Thyroid gland (tissue), 4 donors: Measurements from ENCODE around the gene SLC24A3. TPM values are rescaled to one million over a fixed set of nuclear protein-coding genes. Genes with fewer than 3 reads are reported as not detected.

Experiments
- DNase-seq, 2 donors: peaks; one replicate each; pipeline ENCODE4 v3.0.0-alpha.2; 2019
- H3K27ac ChIP-seq, 3 donors: fragments of 200-600 bp; sonication (generic); 1 replicate in 2 of 3; 2 replicates in 1 of 3; pipeline ENCODE4 v1.5.1; 2016 to 2019; ENCODE audit warnings: mild to moderate bottlenecking in 1 of 3, moderate library complexity in 1 of 3
- H3K27me3 ChIP-seq: fragments of 200-600 bp; sonication (generic); one replicate; pipeline ENCODE4 v1.5.1; 2019
- H3K36me3 ChIP-seq, 2 donors: fragments of 200-600 bp; sonication (generic); one replicate each; pipeline ENCODE4 v1.5.1; 2016 to 2019
- H3K4me1 ChIP-seq, 2 donors: fragments of 200-600 bp; sonication (generic); one replicate each; pipeline ENCODE4 v1.5.1; 2017 to 2019
- H3K4me3 ChIP-seq, 3 donors: fragments of 200-600 bp; sonication (generic); replicated peaks in 1 of 3; 1 replicate in 2 of 3; 2 replicates in 1 of 3; pipeline ENCODE4 v1.5.1; 2016; ENCODE audit warnings: mild to moderate bottlenecking in 1 of 3
- H3K9me3 ChIP-seq: fragments of 200-600 bp; sonication (generic); one replicate; pipeline ENCODE4 v1.5.1; 2017
- POLR2A ChIP-seq, 2 donors: fragments of 450-650 bp; IDR thresholded peaks; one replicate each; pipeline ENCODE4 v1.6.1; 2017; ENCODE audit warnings: antibody characterized with exemption in 2 of 2, mild to moderate bottlenecking in 2 of 2, moderate library complexity in 1 of 2
- WGBS, 2 donors: methylation state at CpG; one replicate each; pipeline ENCODE4 v1.1.5; 2017; 5-methylcytosine and 5-hydroxymethylcytosine counted together
- intact Hi-C: fragments of 100-400 bp; cut with DNase I; formaldehyde crosslinking; loops from one replicate; pipeline ENCODE4 v1.15.1; 2023
- total RNA-seq, 4 donors: library from RNA; depleted of rRNA; stranded (reverse); fragments of >200 nt; gene quantifications; one replicate each; pipeline ENCODE4 v1.2.3, GENCODE V29; 2016
- TF ChIP-seq, protein P1 (sequence below), 6 experiments: fragments of 200-600 bp in 3 of 6; fragments of 450-650 bp in 3 of 6; sonication (generic) in 3 of 6; IDR thresholded peaks; one replicate each; pipeline ENCODE4 v1.5.1; 2016 to 2019; ENCODE audit warnings: antibody characterized with exemption in 6 of 6, mild to moderate bottlenecking in 2 of 6, inconsistent platforms in 1 of 6, moderate library complexity in 1 of 6

SLC24A3 gene
- total RNA-seq, 4 donors from 2014 or later, result 4.0 to 8.1 (median 6.3) TPM

DNA sequence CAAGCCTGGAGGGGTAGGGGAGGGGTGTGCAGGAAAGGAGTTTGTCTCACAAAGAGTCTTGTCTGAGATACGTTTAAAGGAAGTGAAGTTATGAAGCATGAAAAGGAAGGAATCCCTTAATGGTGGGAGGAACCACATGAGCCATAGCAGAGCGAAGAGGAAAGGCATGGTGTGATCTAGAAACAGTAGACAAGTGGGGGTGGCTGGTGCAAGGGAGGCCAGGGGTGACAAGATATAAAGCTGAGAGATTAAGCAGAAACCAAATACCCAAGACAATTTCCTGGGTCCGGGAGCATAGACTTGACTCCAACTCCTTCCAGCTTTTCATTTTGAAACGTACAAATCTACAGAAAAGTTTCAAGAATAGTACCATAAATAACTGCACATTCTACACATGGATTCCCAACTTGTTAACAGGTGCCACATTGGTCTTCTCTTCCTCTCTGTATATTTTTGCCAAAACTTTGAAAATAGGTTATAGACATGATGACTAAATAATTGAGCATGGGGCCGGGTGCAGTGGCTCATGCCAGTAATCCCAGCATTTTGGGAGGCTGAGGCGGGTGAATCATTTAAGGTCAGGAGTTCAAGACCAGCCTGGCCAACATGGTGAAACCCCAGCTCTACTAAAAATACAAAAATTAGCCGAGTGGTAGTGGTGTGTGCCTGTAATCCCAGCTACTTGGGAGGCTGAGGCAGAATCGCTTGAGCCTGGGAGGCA lies 211.6 kb downstream of the SLC24A3 start:
- Histone ChIP-seq H3K9me3 (no peaks in the 10 kb centered on the region), H3K36me3 (no peaks in the 10 kb centered on the region), H3K27ac (no peak overlapping the region), H3K4me1 (no peaks in the 10 kb centered on the region), H3K4me3 (no peak overlapping the region), H3K27me3 (no peaks in the 10 kb centered on the region)
- intact Hi-C loops, result no loop called here
- no peak for DNase-seq
- 84 to 86% methylated on average over 8 of the region's 8 CpGs for WGBS, 2 donors
- TF ChIP-seq POLR2A (IDR thresholded peaks at IDR 0.05), result no peak
- TF ChIP-seq, protein P1, sequence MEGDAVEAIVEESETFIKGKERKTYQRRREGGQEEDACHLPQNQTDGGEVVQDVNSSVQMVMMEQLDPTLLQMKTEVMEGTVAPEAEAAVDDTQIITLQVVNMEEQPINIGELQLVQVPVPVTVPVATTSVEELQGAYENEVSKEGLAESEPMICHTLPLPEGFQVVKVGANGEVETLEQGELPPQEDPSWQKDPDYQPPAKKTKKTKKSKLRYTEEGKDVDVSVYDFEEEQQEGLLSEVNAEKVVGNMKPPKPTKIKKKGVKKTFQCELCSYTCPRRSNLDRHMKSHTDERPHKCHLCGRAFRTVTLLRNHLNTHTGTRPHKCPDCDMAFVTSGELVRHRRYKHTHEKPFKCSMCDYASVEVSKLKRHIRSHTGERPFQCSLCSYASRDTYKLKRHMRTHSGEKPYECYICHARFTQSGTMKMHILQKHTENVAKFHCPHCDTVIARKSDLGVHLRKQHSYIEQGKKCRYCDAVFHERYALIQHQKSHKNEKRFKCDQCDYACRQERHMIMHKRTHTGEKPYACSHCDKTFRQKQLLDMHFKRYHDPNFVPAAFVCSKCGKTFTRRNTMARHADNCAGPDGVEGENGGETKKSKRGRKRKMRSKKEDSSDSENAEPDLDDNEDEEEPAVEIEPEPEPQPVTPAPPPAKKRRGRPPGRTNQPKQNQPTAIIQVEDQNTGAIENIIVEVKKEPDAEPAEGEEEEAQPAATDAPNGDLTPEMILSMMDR (IDR thresholded peaks at IDR 0.05), result no peak

DNA sequence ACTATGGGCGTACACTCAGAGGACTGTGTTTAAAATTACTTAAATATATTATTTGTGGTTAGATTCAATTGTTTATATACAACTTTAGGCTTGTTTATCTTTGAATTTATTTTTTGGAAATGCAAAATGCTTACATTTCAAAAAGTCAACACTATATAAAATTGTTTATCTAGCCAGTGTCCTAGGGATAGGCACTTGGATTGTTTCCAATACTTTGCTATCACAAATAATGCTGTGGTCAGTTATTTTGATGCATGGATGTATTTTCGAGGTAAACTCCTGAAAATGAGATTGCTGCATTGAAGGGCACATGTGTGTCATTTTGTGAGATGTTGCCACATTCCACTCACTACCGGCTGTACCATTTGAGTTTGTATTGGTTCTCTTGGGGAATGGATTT lies 213.9 kb downstream of the SLC24A3 start:
- Histone ChIP-seq H3K27me3 (no peaks in the 10 kb centered on the region), H3K9me3 (no peaks in the 10 kb centered on the region), H3K4me1 (no peaks in the 10 kb centered on the region), H3K36me3 (no peaks in the 10 kb centered on the region), H3K27ac (no peak overlapping the region), H3K4me3 (no peak overlapping the region)
- intact Hi-C loops, result no loop called here
- 76 to 90% methylated on average over 3 of the region's 3 CpGs for WGBS, 2 donors
- no peak for TF ChIP-seq POLR2A (IDR thresholded peaks at IDR 0.05)
- TF ChIP-seq, protein P1 (IDR thresholded peaks at IDR 0.05), result no peak
- DNase-seq, result no peak

DNA sequence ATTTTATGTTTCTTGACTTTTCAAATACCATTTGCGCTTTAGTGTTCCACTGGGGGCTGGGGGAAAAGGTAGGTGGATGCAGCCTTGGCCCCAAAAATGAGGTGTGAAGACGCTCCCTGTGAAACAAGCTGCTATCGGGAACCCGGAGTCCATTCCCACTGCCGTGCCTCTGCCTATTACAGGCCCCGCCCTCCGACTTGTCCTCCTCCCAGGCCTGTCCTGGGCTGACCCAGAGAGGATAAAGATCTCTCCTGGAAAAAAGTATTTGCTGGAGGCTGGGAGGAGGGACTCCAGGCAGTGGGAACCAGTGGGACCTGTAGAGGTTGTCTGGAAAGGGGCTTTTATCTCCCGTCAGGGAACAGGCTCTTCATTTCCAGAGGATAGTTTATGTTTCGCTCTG lies 215.0 kb downstream of the SLC24A3 start:
- Histone ChIP-seq H3K9me3 (no peaks in the 10 kb centered on the region), H3K27ac (no peak overlapping the region), H3K4me1 (no peaks in the 10 kb centered on the region), H3K36me3 (no peaks in the 10 kb centered on the region), H3K4me3 (no peak overlapping the region), H3K27me3 (no peaks in the 10 kb centered on the region)
- 64 to 68% methylated on average over 9 of the region's 9 CpGs for WGBS, 2 donors
- intact Hi-C loops, result no loop called here
- DNase-seq, result peak; percentile 38 to 47
- no peak for TF ChIP-seq POLR2A (IDR thresholded peaks at IDR 0.05)
- TF ChIP-seq, protein P1 (IDR thresholded peaks at IDR 0.05), result no peak

DNA sequence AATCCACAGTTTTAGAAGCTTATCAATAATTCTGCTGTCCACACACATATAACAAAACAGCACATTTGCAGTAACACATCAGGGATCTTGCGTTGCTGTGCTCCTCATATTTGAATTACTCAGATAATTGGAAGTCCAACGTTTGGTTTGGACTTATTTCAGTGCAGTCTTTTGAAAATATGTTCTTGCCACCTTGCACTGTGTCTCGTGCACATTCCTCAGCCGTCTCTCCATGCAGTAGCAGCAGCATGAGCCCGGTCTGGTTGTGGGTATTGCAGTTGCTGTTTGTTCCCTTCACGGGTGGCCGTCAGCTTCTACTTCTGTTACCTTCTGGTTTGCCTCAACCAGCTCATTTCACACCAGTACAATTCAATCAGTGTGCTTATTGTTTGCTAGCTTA lies 215.5 kb downstream of the SLC24A3 start:
- 59 to 70% methylated on average over 7 of the region's 7 CpGs for WGBS, 2 donors
- Histone ChIP-seq H3K36me3 (no peaks in the 10 kb centered on the region), H3K27me3 (no peaks in the 10 kb centered on the region), H3K9me3 (no peaks in the 10 kb centered on the region), H3K4me3 (no peak overlapping the region), H3K4me1 (no peaks in the 10 kb centered on the region), H3K27ac (no peak overlapping the region)
- peak; percentile 10 to 15 for DNase-seq
- TF ChIP-seq POLR2A (IDR thresholded peaks at IDR 0.05), result no peak
- TF ChIP-seq, protein P1 (IDR thresholded peaks at IDR 0.05), result no peak
- intact Hi-C loops, result no loop called here

DNA sequence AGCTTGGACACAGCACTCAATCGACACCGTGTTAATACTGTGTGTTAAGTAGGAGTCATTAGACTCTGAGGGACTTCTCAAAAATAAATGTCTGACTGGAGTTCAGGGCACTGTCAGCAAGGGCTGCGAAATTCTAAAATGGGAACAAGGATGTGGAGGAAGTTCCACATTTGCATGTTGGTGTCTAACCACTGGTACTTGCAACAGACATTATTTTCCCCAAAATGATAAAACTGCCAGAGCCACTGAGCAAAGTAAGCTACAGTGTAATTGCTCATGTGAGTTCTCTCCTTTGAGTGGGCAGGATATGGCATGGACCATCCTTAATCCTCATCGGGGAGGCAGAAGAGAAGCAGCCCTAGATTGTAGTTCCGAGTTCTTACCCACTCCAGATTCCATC lies 215.9 kb downstream of the SLC24A3 start:
- no peak overlapping the region for H3K27ac ChIP-seq
- no peak for DNase-seq
- H3K36me3 ChIP-seq, result no peaks in the 10 kb centered on the region
- no peaks in the 10 kb centered on the region for H3K27me3 ChIP-seq
- no peaks in the 10 kb centered on the region for H3K4me1 ChIP-seq
- TF ChIP-seq, protein P1 (IDR thresholded peaks at IDR 0.05), result no peak
- no peak for TF ChIP-seq POLR2A (IDR thresholded peaks at IDR 0.05)
- H3K9me3 ChIP-seq, result no peaks in the 10 kb centered on the region
- 87 to 89% methylated on average over 5 of the region's 5 CpGs for WGBS, 2 donors
- H3K4me3 ChIP-seq, result no peak overlapping the region
- intact Hi-C loops, result no loop called here
